ENCODE data around the gene RPA3.

GRCh38 chr7:7707806-7708205, 10.6 kb downstream of the RPA3 start:
- TF ChIP-seq CTCF (conservative IDR thresholded peaks at IDR 0.05; ENCODE audit: low read depth, low read length) (no peak), EZH2 (IDR thresholded peaks at IDR 0.05; ENCODE audit: low read length, unreplicated experiment) (no peak)
